Lower lobe of right lung (tissue), 2 donors: ENCODE measurements around the gene TBC1D10A. TPM values are rescaled to one million over a fixed set of nuclear protein-coding genes. Genes with fewer than 3 reads are reported as not detected.

Experiments used
- ATAC-seq, 2 donors: fragments of 200-7000 bp; cut with Tn5 transposase; one replicate each; pipeline ENCODE4 v1.9.1; 2020 to 2022; ENCODE audit warnings: mild to moderate bottlenecking in 2 of 2, moderate library complexity in 2 of 2
- DNase-seq: peaks from one replicate; pipeline ENCODE4 v3.0.0-alpha.2; 2020
- H3K27ac ChIP-seq: fragments of 200-600 bp; one replicate; pipeline ENCODE4 v1.8.0; 2022
- H3K27me3 ChIP-seq: fragments of 200-600 bp; one replicate; pipeline ENCODE4 v1.8.0; 2022; ENCODE audit warnings: low read depth
- H3K36me3 ChIP-seq: fragments of 200-600 bp; one replicate; pipeline ENCODE4 v1.8.0; 2022; ENCODE audit warnings: mild to moderate bottlenecking
- H3K4me1 ChIP-seq: fragments of 200-600 bp; one replicate; pipeline ENCODE4 v1.8.0; 2022
- H3K4me3 ChIP-seq: fragments of 200-600 bp; one replicate; pipeline ENCODE4 v1.8.0; 2022; ENCODE audit warnings: mild to moderate bottlenecking
- H3K9me3 ChIP-seq: fragments of 200-600 bp; one replicate; pipeline ENCODE4 v1.8.0; 2022
- CTCF ChIP-seq: fragments of 200-600 bp; IDR thresholded peaks from one replicate; pipeline ENCODE4 v1.8.0; 2022; ENCODE audit warnings: antibody characterized with exemption, mild to moderate bottlenecking
- intact Hi-C: fragments of 100-400 bp; cut with DNase I; formaldehyde crosslinking; loops from one replicate; pipeline ENCODE4 v1.11.0; 2022
- total RNA-seq: library from RNA; stranded (reverse); fragmentation: NEBNext Ultra II Directional; extraction: Animal tissue kit (Norgen Biotek cat#: 25700); gene quantifications from one replicate; pipeline ENCODE4 v1.2.1, GENCODE V29; 2021
- donor health status: DM: no; HTN: yes; CAD: no; lungs with severe emphysema.

The TBC1D10A gene
- total RNA-seq, 1 donor from 2014 or later: 27.4 TPM

GRCh38 chr22:30318799-30319419 is 7.8 kb downstream of the TBC1D10A start:
- ATAC-seq: peak; percentile 25 to 53
- no peak for DNase-seq
- peaks cover 95% of the 10 kb centered on the region for H3K4me1 ChIP-seq
- H3K9me3 ChIP-seq: no peaks in the 10 kb centered on the region
- H3K27me3 ChIP-seq: no peaks in the 10 kb centered on the region
- H3K36me3 ChIP-seq: peaks cover 34% of the 10 kb centered on the region
- peak overlapping the region; percentile 46 for H3K27ac ChIP-seq
- intact Hi-C loops: no loop called here
- H3K4me3 ChIP-seq: no peak overlapping the region
- TF ChIP-seq CTCF: no peak

- ATAC-seq: no peak
- no peak for DNase-seq
- H3K27me3 ChIP-seq: no peaks in the 10 kb centered on the region
- H3K27ac ChIP-seq: peak overlapping the region; percentile 32
- intact Hi-C loops: no loop called here
- H3K36me3 ChIP-seq: peaks cover 34% of the 10 kb centered on the region
- H3K4me1 ChIP-seq: peaks cover 94% of the 10 kb centered on the region
- no peak for TF ChIP-seq CTCF
- H3K4me3 ChIP-seq: no peak overlapping the region
- no peaks in the 10 kb centered on the region for H3K9me3 ChIP-seq
Measured at GRCh38 chr22:30317778-30318177, 9.0 kb downstream of the TBC1D10A start.

- Histone ChIP-seq H3K4me1 (peaks cover 98% of the 10 kb centered on the region), H3K27ac (no peak overlapping the region)
- TF ChIP-seq CTCF: no peak
Measured at GRCh38 chr22:30315962-30316576, 10.7 kb downstream of the TBC1D10A start.

GRCh38 chr22:30314915-30315314 is 11.8 kb downstream of the TBC1D10A start:
- no peak for TF ChIP-seq CTCF
- H3K36me3 ChIP-seq: peaks cover 20% of the 10 kb centered on the region
- ATAC-seq (no peak), DNase-seq (no peak)
- intact Hi-C loops: no loop called here
- no peak overlapping the region for H3K4me3 ChIP-seq
- H3K27me3 ChIP-seq: no peaks in the 10 kb centered on the region
- no peaks in the 10 kb centered on the region for H3K9me3 ChIP-seq
- H3K4me1 ChIP-seq: peaks cover 98% of the 10 kb centered on the region
- peak overlapping the region; percentile 24 for H3K27ac ChIP-seq

More at GRCh38 chr22:30315962-30316576, 10.7 kb downstream of the TBC1D10A start:
- ATAC-seq (no peak), DNase-seq (no peak)
- Histone ChIP-seq H3K4me3 (no peak overlapping the region), H3K9me3 (no peaks in the 10 kb centered on the region), H3K27me3 (no peaks in the 10 kb centered on the region), H3K36me3 (peaks cover 32% of the 10 kb centered on the region)
- intact Hi-C loops: no loop called here

- Histone ChIP-seq H3K27ac (no peak overlapping the region), H3K36me3 (peaks cover 12% of the 10 kb centered on the region), H3K9me3 (no peaks in the 10 kb centered on the region), H3K4me3 (no peak overlapping the region), H3K27me3 (no peaks in the 10 kb centered on the region), H3K4me1 (peaks cover 98% of the 10 kb centered on the region)
- TF ChIP-seq CTCF: no peak
- DNase-seq (no peak), ATAC-seq (no peak)
- intact Hi-C loops: no loop called here
Measured at GRCh38 chr22:30313527-30314363, 13.0 kb downstream of the TBC1D10A start.
